ENCODE measurements around the gene SKAP2.

- TF ChIP-seq POLR2A (IDR thresholded peaks at IDR 0.05) (no peak), CTCF (IDR thresholded peaks at IDR 0.05) (no peak)
Observed at GRCh38 chr7:26777385-26777784, 87.0 kb downstream of the SKAP2 start.

Measured in lower leg skin (tissue), 3 donors.